Nephron (organoid): ENCODE measurements around the gene ATXN1.

Experiments
- H3K27ac Mint-ChIP-seq, 3 experiments: 2 replicates each; pipeline ENCODE4 v1.8.0; 2020; ENCODE audit warnings: mixed read lengths in 3 of 3, mild to moderate bottlenecking in 2 of 3, moderate library complexity in 1 of 3
- H3K27me3 Mint-ChIP-seq: 2 replicates; pipeline ENCODE4 v1.8.0; 2021; ENCODE audit warnings: low read depth, mild to moderate bottlenecking, moderate library complexity, mixed read lengths
- H3K36me3 Mint-ChIP-seq: 2 replicates; pipeline ENCODE4 v1.8.0; 2020; ENCODE audit warnings: low read depth, mixed read lengths
- H3K4me1 Mint-ChIP-seq: 2 replicates; pipeline ENCODE4 v1.8.0; 2020; ENCODE audit warnings: mixed read lengths
- H3K4me3 Mint-ChIP-seq, 3 experiments: 2 replicates each; pipeline ENCODE4 v1.8.0; 2020; ENCODE audit warnings: mild to moderate bottlenecking in 3 of 3, mixed read lengths in 3 of 3, moderate library complexity in 2 of 3
- H3K9me3 Mint-ChIP-seq: 2 replicates; pipeline ENCODE4 v1.8.0; 2020; ENCODE audit warnings: mixed read lengths
- TF ChIP-seq, protein P1 (sequence below), 3 experiments: fragments of 200-600 bp; sonication (generic); IDR thresholded peaks; one replicate each; pipeline ENCODE4 v1.5.0; 2021; ENCODE audit warnings: antibody characterized with exemption in 3 of 3; ENCODE audit not compliant: unreplicated experiment in 3 of 3

Gene ATXN1

DNA sequence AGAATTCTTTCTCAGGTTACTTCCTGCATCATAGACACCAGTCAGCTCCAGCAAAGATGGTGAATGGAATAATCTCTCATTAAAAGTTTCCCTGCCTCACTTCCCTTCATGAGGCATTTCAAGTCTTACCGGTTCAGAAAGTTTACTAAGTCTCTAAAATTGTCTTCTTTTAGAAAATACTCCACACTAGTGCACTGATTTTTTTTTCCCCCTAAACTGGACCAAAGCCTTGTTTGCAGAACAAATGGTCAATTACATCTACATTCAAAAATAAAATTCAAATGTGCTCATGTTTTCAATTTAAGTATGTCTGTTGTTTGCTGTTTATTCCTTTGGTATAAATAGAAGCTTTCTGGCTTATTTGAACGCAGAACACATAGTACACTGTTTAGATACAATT lies 411.7 kb downstream of the ATXN1 start:
- peaks cover 53% of the 10 kb centered on the region for H3K4me1 Mint-ChIP-seq
- no peaks in the 10 kb centered on the region for H3K9me3 Mint-ChIP-seq
- peak overlapping the region; percentile 16 to 81 (median 19) for H3K27ac Mint-ChIP-seq
- no peaks in the 10 kb centered on the region for H3K36me3 Mint-ChIP-seq
- no peaks in the 10 kb centered on the region for H3K27me3 Mint-ChIP-seq
- TF ChIP-seq, protein P1, sequence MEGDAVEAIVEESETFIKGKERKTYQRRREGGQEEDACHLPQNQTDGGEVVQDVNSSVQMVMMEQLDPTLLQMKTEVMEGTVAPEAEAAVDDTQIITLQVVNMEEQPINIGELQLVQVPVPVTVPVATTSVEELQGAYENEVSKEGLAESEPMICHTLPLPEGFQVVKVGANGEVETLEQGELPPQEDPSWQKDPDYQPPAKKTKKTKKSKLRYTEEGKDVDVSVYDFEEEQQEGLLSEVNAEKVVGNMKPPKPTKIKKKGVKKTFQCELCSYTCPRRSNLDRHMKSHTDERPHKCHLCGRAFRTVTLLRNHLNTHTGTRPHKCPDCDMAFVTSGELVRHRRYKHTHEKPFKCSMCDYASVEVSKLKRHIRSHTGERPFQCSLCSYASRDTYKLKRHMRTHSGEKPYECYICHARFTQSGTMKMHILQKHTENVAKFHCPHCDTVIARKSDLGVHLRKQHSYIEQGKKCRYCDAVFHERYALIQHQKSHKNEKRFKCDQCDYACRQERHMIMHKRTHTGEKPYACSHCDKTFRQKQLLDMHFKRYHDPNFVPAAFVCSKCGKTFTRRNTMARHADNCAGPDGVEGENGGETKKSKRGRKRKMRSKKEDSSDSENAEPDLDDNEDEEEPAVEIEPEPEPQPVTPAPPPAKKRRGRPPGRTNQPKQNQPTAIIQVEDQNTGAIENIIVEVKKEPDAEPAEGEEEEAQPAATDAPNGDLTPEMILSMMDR (IDR thresholded peaks at IDR 0.05; ENCODE audit: unreplicated experiment in 3 of 3), result no peak
- H3K4me3 Mint-ChIP-seq, result no peak overlapping the region

DNA sequence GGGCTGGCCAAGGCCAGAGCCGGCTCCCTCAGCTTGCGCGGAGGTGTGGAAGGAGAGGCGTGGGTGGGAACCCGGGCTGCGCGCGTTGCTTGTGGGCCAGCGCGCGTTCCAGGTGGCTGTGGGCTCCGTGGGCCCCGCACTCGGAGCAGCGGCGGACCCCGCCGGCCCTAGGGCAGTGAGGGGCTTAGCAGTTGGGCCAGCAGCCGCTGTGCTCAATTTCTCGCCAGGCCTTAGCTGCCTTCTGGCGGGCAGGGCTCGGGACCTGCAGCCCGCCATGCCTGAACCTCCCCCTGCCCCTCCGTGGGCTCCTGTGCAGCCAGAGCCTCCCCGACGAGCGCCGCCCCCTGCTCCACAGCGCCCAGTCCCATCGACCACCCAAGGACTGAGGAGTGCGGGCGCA lies 414.4 kb downstream of the ATXN1 start:
- no peaks in the 10 kb centered on the region for H3K9me3 Mint-ChIP-seq
- TF ChIP-seq, protein P1 (IDR thresholded peaks at IDR 0.05; ENCODE audit: unreplicated experiment in 3 of 3), result no peak
- H3K4me1 Mint-ChIP-seq, result peaks cover 47% of the 10 kb centered on the region
- H3K27ac Mint-ChIP-seq, result no peak overlapping the region
- no peak overlapping the region for H3K4me3 Mint-ChIP-seq
- H3K27me3 Mint-ChIP-seq, result peaks cover 4% of the 10 kb centered on the region
- H3K36me3 Mint-ChIP-seq, result no peaks in the 10 kb centered on the region

DNA sequence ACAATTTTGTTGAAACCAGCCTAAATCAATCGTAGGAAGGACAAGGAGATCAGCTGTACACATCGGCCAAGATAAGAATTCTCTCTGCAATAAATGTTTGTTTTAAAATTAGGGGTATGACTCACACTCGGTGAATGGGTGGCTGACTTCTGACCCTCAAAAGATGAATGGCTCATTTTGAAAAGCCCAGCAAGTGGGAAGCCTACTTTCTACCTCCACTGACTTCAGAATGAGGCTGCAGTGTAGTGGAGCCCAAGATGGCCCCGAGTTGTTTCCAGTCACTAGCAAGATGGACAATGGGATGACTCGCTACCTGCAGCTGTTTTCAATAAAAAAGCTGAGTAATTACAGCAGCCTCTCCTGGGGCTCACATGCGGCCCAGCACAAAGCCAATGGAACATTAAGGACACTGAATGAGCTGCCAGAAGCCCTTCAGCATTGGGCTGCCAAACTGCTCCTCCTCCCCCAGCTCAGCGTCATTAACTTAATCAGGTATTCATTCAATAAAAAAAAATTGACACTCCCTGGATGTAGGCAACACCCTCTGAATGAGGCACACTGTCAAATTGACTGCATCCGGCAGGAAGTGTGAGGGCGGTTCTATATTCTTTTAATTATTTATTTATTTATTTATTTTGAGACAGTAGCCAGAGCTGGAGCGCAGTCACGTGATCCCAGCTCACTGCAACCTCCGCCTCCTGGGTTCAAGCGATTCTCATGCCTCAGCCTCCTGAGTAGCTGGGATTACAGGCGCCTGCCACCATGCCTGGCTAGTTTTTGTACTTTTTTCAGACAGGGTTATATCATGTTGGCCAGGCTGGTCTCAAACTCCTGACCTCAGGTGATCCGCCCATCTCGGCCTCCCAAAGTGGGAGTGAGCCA lies 415.6 kb downstream of the ATXN1 start:
- Mint-ChIP-seq H3K4me3 (no peak overlapping the region), H3K4me1 (peaks cover 42% of the 10 kb centered on the region), H3K27me3 (peaks cover 4% of the 10 kb centered on the region), H3K36me3 (no peaks in the 10 kb centered on the region), H3K9me3 (no peaks in the 10 kb centered on the region), H3K27ac (peak overlapping the region; percentile 42 to 51 (median 49))
- TF ChIP-seq, protein P1 (IDR thresholded peaks at IDR 0.05; ENCODE audit: unreplicated experiment in 3 of 3), result no peak

DNA sequence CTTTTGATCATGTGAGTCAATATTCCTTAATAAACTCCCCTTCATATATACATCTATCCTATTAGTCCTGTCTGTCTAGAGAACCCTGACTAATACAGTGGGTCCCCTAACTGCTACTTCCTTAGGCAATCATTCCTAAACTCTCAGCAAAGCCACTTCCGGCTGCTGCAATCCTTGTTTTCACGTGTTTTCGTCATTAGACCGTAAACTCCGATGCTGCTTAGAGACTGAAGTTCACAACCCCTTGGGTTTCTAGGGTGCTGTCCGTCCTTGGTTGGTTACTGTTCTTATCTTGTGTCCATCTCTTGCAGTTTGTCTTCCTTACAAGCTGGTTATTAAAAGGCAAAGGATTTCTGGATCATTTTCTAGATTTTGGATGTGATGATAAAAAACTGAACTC lies 416.5 kb downstream of the ATXN1 start:
- H3K36me3 Mint-ChIP-seq, result no peaks in the 10 kb centered on the region
- H3K27me3 Mint-ChIP-seq, result peaks cover 4% of the 10 kb centered on the region
- no peaks in the 10 kb centered on the region for H3K9me3 Mint-ChIP-seq
- TF ChIP-seq, protein P1 (IDR thresholded peaks at IDR 0.05; ENCODE audit: unreplicated experiment in 3 of 3), result no peak
- peaks cover 40% of the 10 kb centered on the region for H3K4me1 Mint-ChIP-seq
- no peak overlapping the region for H3K4me3 Mint-ChIP-seq
- peak overlapping the region; percentile 42 to 51 (median 49) for H3K27ac Mint-ChIP-seq

DNA sequence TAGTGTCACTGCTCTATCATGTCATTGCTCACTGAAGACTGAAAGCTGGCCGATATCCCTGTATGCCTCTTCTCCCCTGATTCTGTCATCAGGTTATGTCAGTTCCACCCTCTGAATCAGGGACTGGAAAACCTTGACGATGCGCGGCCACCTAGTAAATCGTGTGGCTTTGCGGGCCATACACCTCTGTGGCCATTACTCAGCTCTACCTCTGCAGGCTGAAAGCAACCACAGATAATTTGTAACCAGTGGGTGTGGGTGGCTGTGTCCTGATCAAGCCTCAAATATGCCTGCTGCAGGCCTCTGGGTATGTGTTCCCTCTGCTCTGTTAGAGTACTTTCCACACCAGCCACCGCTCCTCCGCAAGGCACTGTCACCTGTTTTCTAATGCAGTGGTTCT lies 417.7 kb downstream of the ATXN1 start:
- Mint-ChIP-seq H3K4me3 (no peak overlapping the region), H3K27me3 (peaks cover 4% of the 10 kb centered on the region), H3K9me3 (no peaks in the 10 kb centered on the region), H3K36me3 (no peaks in the 10 kb centered on the region), H3K27ac (no peak overlapping the region), H3K4me1 (peaks cover 44% of the 10 kb centered on the region)
- TF ChIP-seq, protein P1 (IDR thresholded peaks at IDR 0.05; ENCODE audit: unreplicated experiment in 3 of 3), result no peak

DNA sequence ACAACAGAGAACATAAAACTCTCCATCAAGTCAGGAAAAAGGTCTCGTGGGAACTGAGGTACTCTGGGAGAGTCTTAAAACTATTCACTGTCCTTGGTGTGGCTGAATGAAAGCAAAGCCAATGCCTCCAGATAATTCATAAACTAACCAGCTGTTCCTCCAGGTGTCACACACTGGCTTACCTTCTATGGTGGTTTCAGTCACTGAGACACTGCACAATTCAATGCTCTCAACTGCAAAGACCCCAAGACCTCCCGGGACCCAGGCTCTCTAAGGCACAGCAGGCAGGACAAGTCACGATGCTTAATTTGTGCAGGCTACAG lies 422.0 kb downstream of the ATXN1 start:
- Mint-ChIP-seq H3K9me3 (no peaks in the 10 kb centered on the region), H3K27ac (peak overlapping the region; percentile 68 to 73 (median 69)), H3K36me3 (no peaks in the 10 kb centered on the region), H3K4me1 (peaks cover 60% of the 10 kb centered on the region), H3K4me3 (peak overlapping the region in 1 of 3 experiments; percentile 31), H3K27me3 (peaks cover 4% of the 10 kb centered on the region)
- TF ChIP-seq, protein P1 (IDR thresholded peaks at IDR 0.05; ENCODE audit: unreplicated experiment in 3 of 3), result peak in 2 of 3 experiments; percentile 37 to 42
